CD4-positive, alpha-beta T cell treated with Interleukin-21 for 1 hour (primary cell): Measurements from ENCODE around the gene PDGFD.

Experiments used
- DNase-seq: peaks from one replicate; pipeline ENCODE4 v3.0.0-alpha.2; 2020

Gene PDGFD

DNA sequence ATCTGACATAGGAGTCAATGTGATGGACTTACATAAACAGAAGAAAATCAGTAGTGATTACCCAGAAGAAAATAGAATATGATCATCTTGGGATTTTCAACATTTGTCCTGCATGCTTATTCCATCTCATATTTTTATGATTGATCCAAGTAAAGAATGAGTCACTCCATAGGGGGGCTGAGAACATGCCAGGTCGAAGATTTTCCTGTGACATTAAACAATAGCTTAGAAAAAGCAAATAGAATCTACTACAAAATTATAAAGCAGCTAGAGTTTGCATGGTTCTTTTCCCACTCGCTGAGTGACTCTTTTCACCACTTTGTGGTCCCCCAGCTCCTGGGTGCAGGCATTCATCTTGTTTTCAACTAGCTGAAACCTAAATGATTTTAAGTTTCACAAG is 71.2 kb downstream of the PDGFD start:
- DNase-seq: no peak

GRCh38 chr11:104091281-104092096 is 72.5 kb downstream of the PDGFD start:
- DNase-seq: no peak

- DNase-seq: no peak
Measured at GRCh38 chr11:104090767-104091166, 73.2 kb downstream of the PDGFD start.

GRCh38 chr11:104089481-104089880 is 74.5 kb downstream of the PDGFD start:
- DNase-seq: no peak

- DNase-seq: no peak
Measured at GRCh38 chr11:104086621-104087020, 77.3 kb downstream of the PDGFD start.

DNA sequence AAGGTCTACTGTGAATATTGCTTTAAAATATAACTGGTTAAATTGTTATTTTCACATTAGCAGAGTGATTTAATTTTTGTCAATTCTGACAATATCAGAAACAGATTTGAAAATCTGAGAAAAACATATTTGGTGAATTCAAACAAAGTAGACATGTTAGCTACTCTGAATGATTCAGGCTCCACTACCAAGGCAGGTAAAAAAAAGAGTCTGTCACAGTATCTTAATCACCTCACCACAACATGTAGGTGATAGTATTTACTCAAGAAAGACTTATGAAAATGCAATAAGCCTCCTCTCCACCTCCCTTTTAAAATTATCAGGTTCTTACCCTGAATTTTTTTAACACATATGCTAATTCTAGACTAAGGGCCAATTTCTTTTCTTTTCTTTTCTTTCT is 85.0 kb downstream of the PDGFD start:
- no peak for DNase-seq

DNA sequence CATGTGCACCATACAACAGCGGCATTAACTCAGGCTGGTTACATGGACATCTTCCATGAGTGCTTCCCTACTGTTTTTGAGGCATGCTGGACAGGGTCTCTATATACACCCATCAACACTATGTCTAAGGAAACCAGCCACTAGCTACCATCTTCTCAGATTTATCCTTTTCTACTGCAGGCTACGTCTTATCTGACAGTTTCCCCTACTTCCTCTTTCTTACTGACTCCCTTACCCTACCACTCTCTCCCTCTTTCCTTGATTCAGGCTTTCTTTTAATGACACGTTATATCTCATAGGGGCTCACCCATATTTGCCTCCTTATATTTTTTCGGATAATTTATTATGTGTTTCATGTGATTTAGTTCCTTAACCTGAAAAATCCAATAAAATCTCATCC is 85.7 kb downstream of the PDGFD start:
- no peak for DNase-seq

DNA sequence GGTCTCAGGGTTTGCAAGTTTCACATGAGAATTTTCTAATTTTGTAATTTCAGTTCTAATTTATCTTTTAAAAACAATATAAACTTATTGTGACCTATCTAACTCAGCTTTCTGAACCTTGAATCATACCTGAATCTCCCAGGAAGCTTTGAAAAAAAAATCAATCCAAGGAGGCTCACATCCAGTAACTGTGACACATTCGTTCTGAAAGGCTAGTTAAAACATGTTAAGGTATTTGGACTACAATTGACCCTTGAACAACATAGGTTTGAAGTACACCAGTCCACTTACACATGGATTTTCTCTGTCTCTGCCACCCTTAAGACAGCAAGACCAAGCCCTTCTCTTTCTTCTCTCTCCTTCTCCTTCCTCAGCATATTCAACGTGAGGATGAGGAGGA is 87.5 kb downstream of the PDGFD start:
- DNase-seq: no peak

- no peak for DNase-seq
Measured at GRCh38 chr11:104075706-104076105, 88.2 kb downstream of the PDGFD start.

GRCh38 chr11:104075091-104075490 is 88.9 kb downstream of the PDGFD start:
- no peak for DNase-seq

DNA sequence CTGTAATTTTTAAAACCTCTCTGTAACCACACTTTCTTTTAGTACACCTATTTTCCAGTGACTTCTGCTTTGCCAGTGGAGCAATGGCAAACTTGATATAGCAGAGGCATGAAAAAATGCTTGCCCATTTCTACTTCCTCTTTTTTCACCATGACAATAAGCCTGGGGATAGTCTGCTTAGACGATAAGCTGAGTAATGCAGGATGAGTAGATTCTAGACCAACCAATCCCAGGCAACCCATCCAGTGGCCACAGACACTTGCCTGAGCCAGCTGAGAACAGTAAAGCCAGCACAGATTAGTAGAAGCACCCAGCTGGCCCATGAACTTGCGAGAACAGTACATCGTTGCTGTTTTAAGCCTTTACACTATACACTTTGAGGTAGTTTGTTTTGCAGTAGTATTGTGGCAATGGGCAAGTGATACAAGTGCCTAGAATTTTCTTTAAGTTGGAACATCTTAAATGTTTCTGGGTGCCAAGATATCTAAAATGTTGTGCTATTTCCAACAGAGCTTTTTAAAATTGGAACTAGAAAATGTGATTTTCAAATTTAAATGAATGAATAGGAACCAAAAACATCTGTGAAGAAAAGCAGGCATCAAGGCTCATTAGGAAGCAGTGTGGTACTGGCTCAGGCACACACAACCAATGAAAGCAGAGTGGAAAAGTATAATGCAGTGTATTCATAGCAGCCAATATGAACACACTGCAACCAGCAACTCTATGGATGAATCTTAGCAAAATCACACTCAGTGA is 89.8 kb downstream of the PDGFD start:
- DNase-seq: peak; percentile 12

DNA sequence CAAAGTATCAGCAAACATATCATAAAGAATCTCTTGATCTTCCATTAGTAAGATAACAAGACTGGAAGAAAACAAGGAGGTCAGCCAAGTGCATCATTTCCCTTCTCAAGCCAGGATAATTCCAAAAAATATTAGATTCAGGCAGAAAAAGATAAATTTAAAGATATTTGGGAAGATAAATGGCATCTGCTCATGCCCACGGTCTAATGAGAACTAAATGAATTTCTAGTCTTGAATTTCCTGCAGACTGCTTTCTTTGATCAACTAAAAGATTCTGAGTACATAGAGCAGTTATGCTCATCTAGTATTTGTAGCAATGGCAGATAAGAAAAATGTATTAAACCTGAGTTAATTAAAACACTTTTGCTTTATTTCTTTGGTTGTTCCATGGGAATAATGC is 96.4 kb downstream of the PDGFD start:
- DNase-seq: no peak

GRCh38 chr11:104064034-104064630 is 99.8 kb downstream of the PDGFD start:
- no peak for DNase-seq

GRCh38 chr11:104061853-104062521 is 102.0 kb downstream of the PDGFD start:
- DNase-seq: no peak

DNA sequence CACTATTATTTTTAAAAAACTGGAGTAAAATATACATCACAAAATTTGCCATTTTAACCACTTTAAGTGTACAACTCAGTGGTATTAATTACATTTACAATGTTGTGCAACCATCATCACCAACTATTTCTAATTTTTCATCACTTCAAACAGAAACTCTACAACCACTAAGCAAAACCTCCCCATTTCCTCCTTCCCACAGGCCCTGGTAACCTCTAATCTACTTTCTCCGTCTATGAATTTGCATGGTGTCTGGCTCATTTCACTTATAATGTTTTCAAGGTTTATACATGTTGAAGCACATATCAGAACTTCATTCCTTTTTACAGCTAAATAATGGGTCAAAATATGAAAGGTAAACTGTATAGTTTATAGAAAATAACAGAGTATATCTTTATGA is 103.1 kb downstream of the PDGFD start:
- DNase-seq: no peak

DNA sequence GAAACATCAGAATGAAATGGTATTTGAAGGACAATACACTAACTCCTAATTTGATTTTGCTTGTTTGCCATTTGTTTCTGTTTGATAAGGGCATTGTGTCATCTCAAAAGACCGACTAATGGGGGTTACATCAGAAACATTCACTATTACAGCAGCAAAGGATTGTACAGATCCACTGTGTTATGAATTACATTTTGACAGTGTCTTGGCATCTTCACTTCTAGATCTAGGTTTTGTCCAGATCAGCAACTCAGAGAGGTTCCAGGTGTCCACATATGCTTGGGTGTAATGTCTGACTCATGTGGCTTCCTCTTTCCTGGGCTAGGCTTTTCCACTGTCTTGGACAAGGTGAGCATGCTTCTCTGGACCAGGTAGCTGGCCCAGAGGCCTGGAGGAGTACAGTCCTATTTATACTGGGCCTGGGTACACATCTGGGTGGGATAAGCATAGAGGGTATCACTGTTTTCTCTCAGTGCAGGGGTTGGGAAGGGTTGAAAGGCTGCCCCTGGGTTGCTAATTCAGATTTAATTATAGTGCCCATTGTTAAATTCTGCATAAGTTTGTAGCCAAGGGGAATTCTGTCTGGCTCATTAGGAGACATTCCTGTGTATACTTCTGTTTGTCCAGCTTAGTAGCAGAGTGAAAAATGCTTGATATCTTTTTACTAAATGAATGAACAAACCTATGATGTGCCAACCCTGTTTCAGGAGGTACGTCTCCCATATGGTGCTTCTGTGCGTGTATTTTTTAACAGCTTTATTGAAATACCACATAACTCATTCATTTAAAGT is 103.7 kb downstream of the PDGFD start:
- DNase-seq: no peak

- no peak for DNase-seq
Measured at GRCh38 chr11:104058680-104059079, 105.3 kb downstream of the PDGFD start.

GRCh38 chr11:104057908-104058307 is 106.0 kb downstream of the PDGFD start:
- no peak for DNase-seq

DNA sequence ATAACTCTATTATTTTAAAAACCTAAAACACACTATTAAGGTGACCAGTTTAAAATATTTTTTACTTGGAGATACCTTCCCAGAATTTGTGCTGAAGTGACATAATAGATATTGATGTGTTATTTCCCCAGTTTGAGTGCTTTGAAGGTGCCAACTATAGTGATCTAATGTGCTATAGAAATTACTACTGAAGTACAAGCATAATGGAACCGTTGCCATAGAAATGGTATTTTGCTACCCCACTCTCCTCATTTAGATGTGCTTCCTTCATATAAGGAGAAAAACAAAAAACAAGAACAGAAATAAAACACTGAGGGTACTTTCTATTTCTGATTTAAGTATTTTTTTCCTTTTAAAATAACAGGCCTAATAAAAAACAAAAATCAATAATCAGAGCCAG is 108.4 kb downstream of the PDGFD start:
- DNase-seq: no peak

- no peak for DNase-seq
Measured at GRCh38 chr11:104054911-104055529, 108.9 kb downstream of the PDGFD start.

- DNase-seq: no peak
Measured at GRCh38 chr11:104053743-104054478, 110.0 kb downstream of the PDGFD start.
